A172 (cell line): Measurements from ENCODE around the gene HAGH. TPM values are rescaled to one million over a fixed set of nuclear protein-coding genes. Genes with fewer than 3 reads are reported as not detected.

Experiments
- DNase-seq: peaks from one replicate; pipeline ENCODE4 v3.0.0-alpha.2; 2015; ENCODE audit warnings: low spot score
- total RNA-seq: library from RNA; depleted of rRNA; stranded (reverse); fragments of >200 nt; shearing (Covaris generic); gene quantifications from 2 replicates; pipeline ENCODE4 v1.2.3, GENCODE V29; 2014; rRNA removed

Gene HAGH
- total RNA-seq, 1 experiment from 2014 or later, result 163 TPM

- DNase-seq, result no peak
Measured at GRCh38 chr16:1762196-1762878, 64.3 kb downstream of the HAGH start.

- DNase-seq, result no peak
Measured at GRCh38 chr16:1761751-1762150, 64.9 kb downstream of the HAGH start.

- no peak for DNase-seq
Measured at GRCh38 chr16:1760911-1761310, 65.7 kb downstream of the HAGH start.

- DNase-seq, result no peak
Measured at GRCh38 chr16:1759511-1759910, 67.1 kb downstream of the HAGH start.

- DNase-seq, result no peak
Measured at GRCh38 chr16:1758923-1759322, 67.7 kb downstream of the HAGH start.

GRCh38 chr16:1757714-1758461, 68.7 kb downstream of the HAGH start:
- DNase-seq, result no peak

Other genes starting within 250 kb of the HAGH start
- gene IFT140, start 214.8 kb downstream of the HAGH start, total RNA-seq, result 9.7 and 15.6 TPM in 2 replicates
- gene CRAMP1, start 214.5 kb downstream of the HAGH start, total RNA-seq, result 7.0 and 8.1 TPM in 2 replicates
- gene JPT2, start 148.5 kb downstream of the HAGH start, total RNA-seq, result 120 and 149 TPM in 2 replicates
- 26.0 and 39.3 TPM in 2 replicates for gene MAPK8IP3, start 120.6 kb downstream of the HAGH start, total RNA-seq
- gene NME3, start 55.3 kb downstream of the HAGH start, total RNA-seq, result 1.3 and 4.6 TPM in 2 replicates
- 7.8 and 15.8 TPM in 2 replicates for gene EME2, start 54.0 kb downstream of the HAGH start, total RNA-seq
- gene MRPS34, start 53.7 kb downstream of the HAGH start, total RNA-seq, result 208 and 223 TPM in 2 replicates
- gene SPSB3, start 44.3 kb downstream of the HAGH start, total RNA-seq, result 36.7 and 37.9 TPM in 2 replicates
- gene NUBP2, start 43.9 kb downstream of the HAGH start, total RNA-seq, result 161 and 195 TPM in 2 replicates
- gene IGFALS, start 33.1 kb downstream of the HAGH start, total RNA-seq, result not detected in 2 replicates
- 77.1 and 89.7 TPM in 2 replicates for gene FAHD1, start 381 bp upstream of the HAGH start, total RNA-seq
- 0.38 TPM in 1 of 2 replicates, not detected in the other for gene MEIOB, start 45.3 kb upstream of the HAGH start, total RNA-seq
- not detected in 2 replicates for gene HS3ST6, start 91.6 kb upstream of the HAGH start, total RNA-seq
- gene MSRB1, start 116.4 kb upstream of the HAGH start, total RNA-seq, result 15.6 and 22.5 TPM in 2 replicates
- gene RPL3L, start 127.9 kb upstream of the HAGH start, total RNA-seq, result 0.67 TPM in 1 of 2 replicates, not detected in the other
- 367 and 415 TPM in 2 replicates for gene NDUFB10, start 132.7 kb upstream of the HAGH start, total RNA-seq
- 1,909 and 2,123 TPM in 2 replicates for gene RPS2, start 138.0 kb upstream of the HAGH start, total RNA-seq
- gene RNF151, start 140.0 kb upstream of the HAGH start, total RNA-seq, result 0.17 TPM in 1 of 2 replicates, not detected in the other
- gene TBL3, start 145.2 kb upstream of the HAGH start, total RNA-seq, result 73.6 and 82.8 TPM in 2 replicates
- gene NOXO1, start 154.6 kb upstream of the HAGH start, total RNA-seq, result 0.19 TPM in 1 of 2 replicates, not detected in the other
- 24.1 and 36.1 TPM in 2 replicates for gene GFER, start 157.4 kb upstream of the HAGH start, total RNA-seq
- 21.8 and 29.3 TPM in 2 replicates for gene SYNGR3, start 163.1 kb upstream of the HAGH start, total RNA-seq
- gene ZNF598, start 183.0 kb upstream of the HAGH start, total RNA-seq, result 23.5 and 26.9 TPM in 2 replicates
- gene NPW, start 193.0 kb upstream of the HAGH start, total RNA-seq, result 0.14 TPM in 1 of 2 replicates, not detected in the other
- 124 and 154 TPM in 2 replicates for gene NHERF2, start 200.1 kb upstream of the HAGH start, total RNA-seq
- 67.8 and 77.4 TPM in 2 replicates for gene NTHL1, start 221.0 kb upstream of the HAGH start, total RNA-seq
- gene TSC2, start 221.2 kb upstream of the HAGH start, total RNA-seq, result 46.3 and 47.7 TPM in 2 replicates